AG04449 (cell line): ENCODE measurements around the gene PRKD1.

Experiments used
- CTCF ChIA-PET: fragments of 350-600 bp; formaldehyde crosslinking; extraction: SDS; loops from one replicate; lab custom pipeline; 2021; ENCODE audit warnings: antibody characterized with exemption; lab: Yijun Ruan, JAX
- POLR2A ChIA-PET: fragments of 400-600, 350-600 bp; formaldehyde crosslinking; extraction: SDS; loops from one replicate; lab custom pipeline; 2020; ENCODE audit warnings: antibody characterized with exemption, inconsistent platforms; lab: Yijun Ruan, JAX
- DNase-seq: peaks from one replicate; pipeline ENCODE4 v3.0.0-alpha.2; 2010; ENCODE audit warnings: low read depth, low spot score
- H3K4me3 ChIP-seq: 2 replicates; pipeline ENCODE4 v1.5.1; 2011; ENCODE audit warnings: low read depth, mild to moderate bottlenecking, control low read depth, low read length
- TF ChIP-seq, protein P1 (sequence below): IDR thresholded peaks from one replicate; pipeline ENCODE4 v1.5.1; 2011; ENCODE audit warnings: mild to moderate bottlenecking, moderate library complexity, low read length, control low read depth, inconsistent platforms; ENCODE audit not compliant: insufficient read depth; ENCODE audit errors: missing control alignments

PRKD1 gene

DNA sequence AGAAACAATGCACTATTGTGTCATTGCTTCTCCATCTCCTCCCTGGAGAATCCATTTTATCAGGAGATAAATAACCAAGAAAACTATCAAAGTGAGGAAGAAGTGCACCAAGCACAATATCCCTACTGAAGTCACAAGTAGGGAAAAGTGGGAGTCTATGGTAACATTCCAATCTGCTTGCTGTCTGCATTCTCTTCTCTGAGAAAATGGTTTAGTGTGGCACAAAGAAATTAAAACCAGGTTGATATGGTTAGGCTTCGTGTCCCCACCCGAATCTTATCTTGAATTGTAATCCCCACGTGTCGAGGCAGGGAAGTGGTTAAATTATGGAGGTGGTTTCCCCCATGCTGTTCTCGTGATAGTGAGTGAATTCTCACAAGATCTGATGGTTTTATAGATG, 209.7 kb downstream of the PRKD1 start:
- DNase-seq, result no peak
- ChIA-PET POLR2A (no interaction called here), CTCF (no interaction called here)
- H3K4me3 ChIP-seq, result no peak overlapping the region
- TF ChIP-seq, protein P1, sequence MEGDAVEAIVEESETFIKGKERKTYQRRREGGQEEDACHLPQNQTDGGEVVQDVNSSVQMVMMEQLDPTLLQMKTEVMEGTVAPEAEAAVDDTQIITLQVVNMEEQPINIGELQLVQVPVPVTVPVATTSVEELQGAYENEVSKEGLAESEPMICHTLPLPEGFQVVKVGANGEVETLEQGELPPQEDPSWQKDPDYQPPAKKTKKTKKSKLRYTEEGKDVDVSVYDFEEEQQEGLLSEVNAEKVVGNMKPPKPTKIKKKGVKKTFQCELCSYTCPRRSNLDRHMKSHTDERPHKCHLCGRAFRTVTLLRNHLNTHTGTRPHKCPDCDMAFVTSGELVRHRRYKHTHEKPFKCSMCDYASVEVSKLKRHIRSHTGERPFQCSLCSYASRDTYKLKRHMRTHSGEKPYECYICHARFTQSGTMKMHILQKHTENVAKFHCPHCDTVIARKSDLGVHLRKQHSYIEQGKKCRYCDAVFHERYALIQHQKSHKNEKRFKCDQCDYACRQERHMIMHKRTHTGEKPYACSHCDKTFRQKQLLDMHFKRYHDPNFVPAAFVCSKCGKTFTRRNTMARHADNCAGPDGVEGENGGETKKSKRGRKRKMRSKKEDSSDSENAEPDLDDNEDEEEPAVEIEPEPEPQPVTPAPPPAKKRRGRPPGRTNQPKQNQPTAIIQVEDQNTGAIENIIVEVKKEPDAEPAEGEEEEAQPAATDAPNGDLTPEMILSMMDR, result no peak

DNA sequence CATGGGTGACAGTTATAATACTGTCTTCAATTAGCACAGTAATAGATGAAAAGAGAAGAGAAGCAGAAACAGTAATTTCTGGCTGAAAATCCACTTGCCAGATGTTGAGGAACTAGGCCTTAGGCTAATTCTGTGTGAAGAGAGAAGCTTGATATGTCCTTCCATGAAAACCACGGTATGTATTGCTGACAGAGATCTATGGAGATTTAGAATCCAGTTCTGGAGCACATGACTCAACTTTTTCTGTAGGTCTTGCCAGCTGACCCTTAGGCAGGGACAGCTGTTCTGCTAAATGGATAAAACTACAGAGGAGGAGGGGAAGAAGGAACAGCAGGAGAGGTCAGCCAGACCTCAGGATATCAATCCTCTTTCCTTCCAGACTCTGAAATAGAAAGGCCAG, 211.5 kb downstream of the PRKD1 start:
- no peak overlapping the region for H3K4me3 ChIP-seq
- CTCF ChIA-PET, result no interaction called here
- no peak for DNase-seq
- TF ChIP-seq, protein P1, result no peak
- POLR2A ChIA-PET, result no interaction called here

DNA sequence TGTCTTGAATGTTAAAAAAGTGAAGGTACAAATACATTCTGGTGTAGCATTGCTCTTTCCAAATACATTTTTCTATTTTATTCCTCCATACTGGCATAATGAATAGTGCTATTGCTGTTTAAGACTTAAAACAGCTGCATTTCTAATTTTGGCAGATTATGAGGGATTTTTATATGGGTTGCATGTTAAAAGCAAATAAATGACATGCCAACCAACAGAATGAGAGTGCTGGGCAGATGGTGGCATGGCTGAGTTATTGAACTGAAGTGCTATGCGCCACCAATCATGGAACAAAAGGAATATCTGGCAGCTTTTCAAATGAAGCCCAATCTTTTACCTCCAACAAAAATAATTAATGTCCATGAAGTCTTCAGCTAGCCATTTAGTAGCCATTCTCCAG, 215.0 kb downstream of the PRKD1 start:
- TF ChIP-seq, protein P1, result no peak
- DNase-seq, result no peak
- ChIA-PET POLR2A (no interaction called here), CTCF (no interaction called here)
- no peak overlapping the region for H3K4me3 ChIP-seq

DNA sequence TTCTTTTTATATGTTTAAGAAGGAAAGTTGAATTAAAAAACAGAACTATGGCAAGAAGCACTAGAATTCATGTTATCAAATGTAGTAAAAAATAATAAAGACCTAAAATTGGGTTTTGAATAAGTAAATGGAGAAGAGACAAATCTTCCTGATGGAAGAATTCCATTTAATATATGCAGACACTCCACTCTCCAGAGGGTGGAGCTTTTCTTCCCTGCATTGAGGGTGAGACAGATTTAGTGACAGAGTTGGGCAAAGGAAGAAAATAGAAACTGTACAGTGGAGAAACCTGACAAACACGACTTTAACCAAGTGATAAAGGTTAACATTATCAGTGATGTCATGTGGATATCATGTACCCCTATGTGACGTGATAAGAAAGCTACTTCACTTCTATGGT, 217.6 kb downstream of the PRKD1 start:
- ChIA-PET POLR2A (no interaction called here), CTCF (interaction anchor here (1.1 to 1.5 kb wide), 2 partner anchors 218 to 296 kb away, joined by 3 read pairs; no protein-coding TSS in a partner anchor)
- TF ChIP-seq, protein P1, result no peak
- DNase-seq, result no peak
- H3K4me3 ChIP-seq, result no peak overlapping the region

DNA sequence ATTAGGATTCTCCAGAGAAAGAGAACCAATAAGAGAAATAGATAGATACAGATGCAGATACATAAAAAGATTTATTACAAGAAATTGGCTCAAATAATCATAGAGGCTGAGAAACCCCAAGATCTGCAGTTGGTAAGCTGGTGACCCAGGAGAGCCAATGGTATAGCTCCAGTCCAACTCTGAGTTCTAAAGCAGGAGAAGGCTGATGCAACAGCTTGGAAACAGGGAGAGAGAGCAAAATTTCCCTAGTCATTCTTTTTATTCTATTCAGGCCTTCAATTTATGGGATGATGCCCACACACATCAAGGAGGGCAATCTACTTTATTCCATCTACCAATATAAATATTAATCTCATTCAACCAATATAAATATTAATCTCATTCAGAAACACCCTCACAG, 218.2 kb downstream of the PRKD1 start:
- DNase-seq, result no peak
- TF ChIP-seq, protein P1, result no peak
- H3K4me3 ChIP-seq, result no peak overlapping the region
- POLR2A ChIA-PET, result interaction anchor here (0.7 kb wide), 1 partner anchor 20 kb away, joined by 3 read pairs; no protein-coding TSS in a partner anchor
- CTCF ChIA-PET, result interaction anchor here (1.1 kb wide), 1 partner anchor 219 kb away, joined by 3 read pairs; no protein-coding TSS in a partner anchor

DNA sequence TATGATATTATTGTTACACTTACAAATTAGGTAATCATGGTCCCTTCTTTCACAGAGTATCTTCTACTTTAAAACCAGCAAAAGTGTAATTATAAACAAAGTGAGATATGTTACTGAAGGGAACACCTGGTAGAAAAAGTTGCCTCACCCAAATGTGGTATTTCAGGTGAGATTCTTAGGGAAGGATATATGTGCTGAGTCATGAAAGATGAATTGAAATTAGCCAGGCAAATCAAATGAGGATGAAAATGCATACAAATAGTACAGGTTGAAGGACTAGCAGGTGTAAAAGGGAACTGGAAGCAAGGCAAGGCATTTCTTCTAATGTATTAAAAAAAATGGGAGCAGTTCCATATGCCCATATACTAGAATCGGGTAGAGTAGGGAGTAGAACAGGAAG, 220.9 kb downstream of the PRKD1 start:
- H3K4me3 ChIP-seq, result no peak overlapping the region
- DNase-seq, result no peak
- ChIA-PET POLR2A (no interaction called here), CTCF (no interaction called here)
- TF ChIP-seq, protein P1, result no peak
